ENCODE data around the gene STRIP2. TPM values are rescaled to one million over a fixed set of nuclear protein-coding genes. Genes with fewer than 3 reads are reported as not detected.

Gene STRIP2
- total and polyA plus RNA-seq, 2 donors (not counting 1 experiment from before 2014, with no cell fraction given), result 0.21 to 0.79 TPM

- CTCF ChIA-PET, result interaction anchor here (0.5 to 1.6 kb wide), 3 partner anchors 126 to 356 kb away, joined by 3 to 5 read pairs (median 4); no protein-coding TSS in a partner anchor
- Mint-ChIP-seq H3K9me3 (ENCODE audit: insufficient read depth) (no peaks in the 10 kb centered on the region), H3K27ac (peak overlapping the region; percentile 82), H3K27me3 (no peaks in the 10 kb centered on the region), H3K4me3 (peak overlapping the region; percentile 57), H3K4me1 (peaks cover 24% of the 10 kb centered on the region)
- POLR2A ChIA-PET, result interaction anchor here (0.7 kb wide), 1 partner anchor 9 kb away, joined by 3 read pairs; no protein-coding TSS in a partner anchor
- Histone ChIP-seq H3K4me1 (ENCODE audit: control insufficient read depth in 2 of 2, insufficient read depth in 2 of 2, low read length in 2 of 2) (peaks cover 0 to 12% of the 10 kb centered on the region in 2 donors), H3K36me3 (replicated peaks in 1 of 2; ENCODE audit: control extremely low read depth in 1 of 2, control insufficient read depth in 1 of 2, extremely low read depth in 1 of 2, insufficient read depth in 2 of 2, low read length in 1 of 2) (no peaks in the 10 kb centered on the region), H3K27me3 (replicated peaks in 1 of 4; ENCODE audit: control extremely low read depth in 1 of 4, control insufficient read depth in 3 of 4, insufficient read depth in 4 of 4, low read length in 3 of 4) (no peaks in the 10 kb centered on the region), H3K4me2 (replicated peaks; ENCODE audit: low read depth, low read length, poor library complexity, severe bottlenecking) (no peak overlapping the region), H3K9me3 (ENCODE audit: control extremely low read depth in 1 of 3, control insufficient read depth in 2 of 3, insufficient read depth in 1 of 3, low read length in 2 of 3) (no peaks in the 10 kb centered on the region), H3K4me3 (ENCODE audit: control extremely low read depth in 1 of 5, extremely low read depth in 1 of 5, insufficient read depth in 1 of 5, low read depth in 2 of 5, low read length in 4 of 5) (no peak overlapping the region), H3K9ac (ENCODE audit: low read length) (peak overlapping the region; percentile 12), H2AFZ (ENCODE audit: insufficient read depth, low read depth, low read length, poor library complexity, severe bottlenecking) (no peak overlapping the region), H4K20me1 (ENCODE audit: control insufficient read depth, insufficient read depth, low read length, poor library complexity, severe bottlenecking) (no peaks in the 10 kb centered on the region), H3K79me2 (ENCODE audit: control insufficient read depth, insufficient read depth, low read length) (no peaks in the 10 kb centered on the region), H3K27ac (ENCODE audit: low read length in 2 of 2) (peak overlapping the region; percentile 73 to 84)
- intact Hi-C loops (cut with micrococcal nuclease), result loop anchor here (1.0 kb wide), 1 partner anchor 8 kb away; the partner anchor contains the start of gene SMKR1
- ATAC-seq (ENCODE audit: low read depth) (peak; percentile 69), DNase-seq (peak; percentile 74)
- WGBS (ENCODE audit: insufficient coverage), result 67% methylated on average over 4 of the region's 5 CpGs
- no peak for TF ChIP-seq EZH2 (IDR thresholded peaks at IDR 0.05; ENCODE audit: borderline replicate concordance, insufficient read depth, low read depth, low read length, poor library complexity, severe bottlenecking)
- TF ChIP-seq, protein P1, sequence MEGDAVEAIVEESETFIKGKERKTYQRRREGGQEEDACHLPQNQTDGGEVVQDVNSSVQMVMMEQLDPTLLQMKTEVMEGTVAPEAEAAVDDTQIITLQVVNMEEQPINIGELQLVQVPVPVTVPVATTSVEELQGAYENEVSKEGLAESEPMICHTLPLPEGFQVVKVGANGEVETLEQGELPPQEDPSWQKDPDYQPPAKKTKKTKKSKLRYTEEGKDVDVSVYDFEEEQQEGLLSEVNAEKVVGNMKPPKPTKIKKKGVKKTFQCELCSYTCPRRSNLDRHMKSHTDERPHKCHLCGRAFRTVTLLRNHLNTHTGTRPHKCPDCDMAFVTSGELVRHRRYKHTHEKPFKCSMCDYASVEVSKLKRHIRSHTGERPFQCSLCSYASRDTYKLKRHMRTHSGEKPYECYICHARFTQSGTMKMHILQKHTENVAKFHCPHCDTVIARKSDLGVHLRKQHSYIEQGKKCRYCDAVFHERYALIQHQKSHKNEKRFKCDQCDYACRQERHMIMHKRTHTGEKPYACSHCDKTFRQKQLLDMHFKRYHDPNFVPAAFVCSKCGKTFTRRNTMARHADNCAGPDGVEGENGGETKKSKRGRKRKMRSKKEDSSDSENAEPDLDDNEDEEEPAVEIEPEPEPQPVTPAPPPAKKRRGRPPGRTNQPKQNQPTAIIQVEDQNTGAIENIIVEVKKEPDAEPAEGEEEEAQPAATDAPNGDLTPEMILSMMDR (IDR thresholded peaks at IDR 0.05), result no peak
Observed at GRCh38 chr7:129494041-129494440, 59.8 kb downstream of the STRIP2 start.

DNA sequence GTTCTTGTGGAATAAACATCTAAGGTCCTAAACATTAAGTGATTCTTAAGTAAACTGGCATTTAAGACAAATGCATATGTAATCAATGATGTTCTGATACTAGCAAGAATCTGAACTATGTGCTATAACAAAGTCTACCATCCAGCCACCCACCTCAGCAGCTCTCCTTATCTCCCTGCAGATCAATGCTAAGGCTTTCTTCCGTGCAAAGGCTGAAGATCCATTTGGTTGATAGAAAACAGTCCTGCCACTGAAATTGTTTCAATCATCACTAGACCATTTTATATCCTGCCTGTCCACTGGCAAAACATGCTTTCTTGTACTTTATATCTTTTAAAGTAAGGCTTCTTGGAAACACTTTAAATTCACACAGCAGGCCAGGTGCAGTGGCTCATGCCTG, 61.8 kb downstream of the STRIP2 start:
- DNase-seq (no peak), ATAC-seq (ENCODE audit: low read depth) (no peak)
- no peaks in the 10 kb centered on the region for H3K9me3 ChIP-seq (ENCODE audit: control extremely low read depth in 1 of 3, control insufficient read depth in 2 of 3, insufficient read depth in 1 of 3, low read length in 2 of 3)
- no peaks in the 10 kb centered on the region for H3K9me3 Mint-ChIP-seq (ENCODE audit: insufficient read depth)
- no peak overlapping the region for H3K9ac ChIP-seq (ENCODE audit: low read length)
- no peaks in the 10 kb centered on the region for H3K27me3 ChIP-seq (replicated peaks in 1 of 4; ENCODE audit: control extremely low read depth in 1 of 4, control insufficient read depth in 3 of 4, insufficient read depth in 4 of 4, low read length in 3 of 4)
- TF ChIP-seq, protein P1 (IDR thresholded peaks at IDR 0.05), result no peak
- no peak overlapping the region for H3K27ac ChIP-seq (ENCODE audit: low read length in 2 of 2)
- H3K4me1 ChIP-seq (ENCODE audit: control insufficient read depth in 2 of 2, insufficient read depth in 2 of 2, low read length in 2 of 2), result peaks cover 6 to 27% of the 10 kb centered on the region in 2 donors
- H2AFZ ChIP-seq (ENCODE audit: insufficient read depth, low read depth, low read length, poor library complexity, severe bottlenecking), result no peak overlapping the region
- WGBS (ENCODE audit: insufficient coverage), result 88% methylated on average over 1 of the region's 1 CpG
- H3K27me3 Mint-ChIP-seq, result no peaks in the 10 kb centered on the region
- intact Hi-C loops (cut with micrococcal nuclease), result no loop called here
- H3K79me2 ChIP-seq (ENCODE audit: control insufficient read depth, insufficient read depth, low read length), result no peaks in the 10 kb centered on the region
- peaks cover 33% of the 10 kb centered on the region for H3K4me1 Mint-ChIP-seq
- no peak overlapping the region for H3K4me2 ChIP-seq (replicated peaks; ENCODE audit: low read depth, low read length, poor library complexity, severe bottlenecking)
- no peak overlapping the region for H3K4me3 Mint-ChIP-seq
- H3K27ac Mint-ChIP-seq, result no peak overlapping the region
- H3K4me3 ChIP-seq (ENCODE audit: control extremely low read depth in 1 of 5, extremely low read depth in 1 of 5, insufficient read depth in 1 of 5, low read depth in 2 of 5, low read length in 4 of 5), result no peak overlapping the region
- H4K20me1 ChIP-seq (ENCODE audit: control insufficient read depth, insufficient read depth, low read length, poor library complexity, severe bottlenecking), result no peaks in the 10 kb centered on the region
- POLR2A ChIA-PET, result no interaction called here
- CTCF ChIA-PET, result interaction anchor here (1.1 kb wide), 1 partner anchor 128 kb away, joined by 3 read pairs; no protein-coding TSS in a partner anchor
- H3K36me3 ChIP-seq (replicated peaks in 1 of 2; ENCODE audit: control extremely low read depth in 1 of 2, control insufficient read depth in 1 of 2, extremely low read depth in 1 of 2, insufficient read depth in 2 of 2, low read length in 1 of 2), result no peaks in the 10 kb centered on the region
